HFF-Myc (cell line): ENCODE measurements around the gene WDR64.

Experiments
- DNase-seq: peaks from one replicate; pipeline ENCODE4 v3.0.0-alpha.2; 2011; ENCODE audit warnings: low read depth; ENCODE audit errors: extremely low read depth
- H3K4me3 ChIP-seq: replicated peaks from 2 replicates; pipeline ENCODE4 v1.5.1; 2011; ENCODE audit warnings: low read depth, mild to moderate bottlenecking, control low read depth, low read length
- CTCF ChIP-seq: IDR thresholded peaks from 2 replicates; pipeline ENCODE4 v1.5.1; 2012; ENCODE audit warnings: mild to moderate bottlenecking, low read depth, low read length, control low read depth; ENCODE audit errors: missing control alignments

Gene WDR64

GRCh38 chr1:241846862-241847539, 194.9 kb downstream of the WDR64 start:
- TF ChIP-seq CTCF: no peak
- H3K4me3 ChIP-seq: peak overlapping the region; percentile 88
- no peak for DNase-seq

GRCh38 chr1:241847540-241847795, 195.4 kb downstream of the WDR64 start:
- no peak for DNase-seq
- TF ChIP-seq CTCF: no peak
- H3K4me3 ChIP-seq: peak overlapping the region; percentile 88

GRCh38 chr1:241847796-241848685, 196.0 kb downstream of the WDR64 start, which contains the start of gene EXO1:
EXO1 (plus strand) TSS chr1:241848204; CDS start chr1:241850426, 2,222 bp downstream.
- DNase-seq: peak; percentile 83
- TF ChIP-seq CTCF: peak; percentile 29
- H3K4me3 ChIP-seq: peak within 1 kb of the TSS; percentile 88

- no peak for DNase-seq
- H3K4me3 ChIP-seq: peak overlapping the region; percentile 88
- no peak for TF ChIP-seq CTCF
These were observed 196.7 kb downstream of the WDR64 start for GRCh38 chr1:241848686-241849344.

DNA sequence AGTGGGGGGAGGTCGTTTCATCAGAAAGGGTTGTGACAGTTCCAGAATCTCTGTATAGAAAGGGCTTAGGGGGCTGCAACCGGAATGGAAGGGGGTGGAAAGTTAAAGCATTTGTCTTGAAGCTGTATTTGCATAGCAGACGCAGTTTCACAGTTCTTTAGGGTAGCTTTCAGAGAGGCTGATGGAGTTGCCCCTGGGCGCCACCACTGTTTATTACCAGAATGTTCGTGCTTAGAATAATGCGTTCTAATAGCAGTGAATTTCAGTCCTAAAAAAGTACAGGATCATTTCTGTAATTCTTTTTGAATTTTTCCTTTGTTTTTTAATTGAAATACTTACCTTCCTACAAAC, 197.2 kb downstream of the WDR64 start:
- no peak for TF ChIP-seq CTCF
- no peak for DNase-seq
- H3K4me3 ChIP-seq: peak overlapping the region; percentile 88
